Measurements from ENCODE around the gene MYO15B.

MYO15B gene

DNA sequence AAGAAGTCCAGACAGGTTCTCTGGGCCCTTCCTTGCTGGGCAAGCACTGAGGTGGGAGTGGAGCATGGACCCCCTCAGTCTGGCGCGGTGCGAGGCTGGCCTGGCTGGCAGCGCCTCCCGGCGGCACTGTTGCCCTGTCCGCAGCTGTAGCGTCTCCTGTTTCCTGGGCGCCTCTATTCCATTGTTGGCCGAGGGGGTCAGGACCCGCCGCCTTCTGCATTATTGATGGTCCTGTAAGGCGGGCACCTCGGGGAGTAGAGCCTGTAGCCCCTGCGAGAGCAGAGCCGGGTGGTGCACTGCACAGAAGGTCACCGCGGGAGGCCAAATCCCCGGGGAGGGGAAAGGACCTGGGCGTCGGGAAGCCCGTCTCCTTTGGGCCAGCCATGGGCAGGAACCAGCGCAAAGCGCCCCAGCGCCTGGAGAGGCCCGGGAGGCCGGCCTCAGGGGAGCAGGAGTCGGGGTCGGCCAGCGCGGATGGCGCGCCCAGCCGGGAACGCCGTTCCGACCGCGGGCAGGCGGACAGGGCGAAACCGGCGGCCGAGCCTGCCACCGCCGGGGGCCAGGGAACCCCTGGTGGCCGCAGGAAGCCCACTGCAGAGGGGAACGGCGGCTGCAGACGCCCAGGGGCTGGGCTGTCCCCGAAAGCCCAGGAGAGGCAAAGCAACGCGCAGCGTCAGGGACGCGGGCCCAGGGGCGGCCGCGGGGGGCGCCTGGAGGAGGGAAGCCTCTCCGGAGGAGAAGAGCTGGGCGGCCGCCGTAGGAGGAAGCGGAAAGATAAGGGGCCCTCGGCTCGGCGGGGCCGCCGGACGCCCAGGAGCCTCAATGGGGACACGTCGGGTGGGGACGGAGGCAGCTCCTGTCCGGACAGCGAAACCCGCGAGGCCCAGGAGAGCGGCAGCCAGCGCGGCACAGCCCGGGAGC is at the start of gene MYO15B:
Gene MYO15B (plus strand): TSS at position 126 of the 921 bp plus-strand sequence. CDS start 258 bp downstream, at position 384.
- Histone ChIP-seq H3K27me3 (ENCODE audit: control insufficient read depth, low read length) (peaks cover 63% of the 10 kb centered on the region), H3K27ac (ENCODE audit: low read depth, low read length) (no peak within 1 kb of the TSS), H3K79me2 (ENCODE audit: control insufficient read depth, low read length) (no peaks in the 10 kb centered on the region), H3K9me2 (replicated peaks; ENCODE audit: control insufficient read depth, low read length) (no peaks in the 10 kb centered on the region), H3K4me2 (ENCODE audit: low read length) (peak within 1 kb of the TSS; percentile 54), H4K20me1 (ENCODE audit: control insufficient read depth, insufficient read depth, low read depth, low read length) (no peaks in the 10 kb centered on the region), H3K9me3 (ENCODE audit: control insufficient read depth, insufficient read depth, low read length) (no peaks in the 10 kb centered on the region), H3K4me3 (ENCODE audit: low read length) (peak within 1 kb of the TSS; percentile 35), H3K36me3 (ENCODE audit: control insufficient read depth, low read length) (no peaks in the 10 kb centered on the region), H3F3A (ENCODE audit: control insufficient read depth, insufficient read depth) (no peaks in the 10 kb centered on the region), H3K4me1 (ENCODE audit: control insufficient read depth, low read length) (peaks cover 34% of the 10 kb centered on the region)
- TF ChIP-seq, protein P1, sequence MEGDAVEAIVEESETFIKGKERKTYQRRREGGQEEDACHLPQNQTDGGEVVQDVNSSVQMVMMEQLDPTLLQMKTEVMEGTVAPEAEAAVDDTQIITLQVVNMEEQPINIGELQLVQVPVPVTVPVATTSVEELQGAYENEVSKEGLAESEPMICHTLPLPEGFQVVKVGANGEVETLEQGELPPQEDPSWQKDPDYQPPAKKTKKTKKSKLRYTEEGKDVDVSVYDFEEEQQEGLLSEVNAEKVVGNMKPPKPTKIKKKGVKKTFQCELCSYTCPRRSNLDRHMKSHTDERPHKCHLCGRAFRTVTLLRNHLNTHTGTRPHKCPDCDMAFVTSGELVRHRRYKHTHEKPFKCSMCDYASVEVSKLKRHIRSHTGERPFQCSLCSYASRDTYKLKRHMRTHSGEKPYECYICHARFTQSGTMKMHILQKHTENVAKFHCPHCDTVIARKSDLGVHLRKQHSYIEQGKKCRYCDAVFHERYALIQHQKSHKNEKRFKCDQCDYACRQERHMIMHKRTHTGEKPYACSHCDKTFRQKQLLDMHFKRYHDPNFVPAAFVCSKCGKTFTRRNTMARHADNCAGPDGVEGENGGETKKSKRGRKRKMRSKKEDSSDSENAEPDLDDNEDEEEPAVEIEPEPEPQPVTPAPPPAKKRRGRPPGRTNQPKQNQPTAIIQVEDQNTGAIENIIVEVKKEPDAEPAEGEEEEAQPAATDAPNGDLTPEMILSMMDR (IDR thresholded peaks at IDR 0.05; ENCODE audit: low read depth, low read length, poor library complexity, severe bottlenecking): peak; percentile 18
- TF ChIP-seq EZH2phosphoT487 (IDR thresholded peaks at IDR 0.05; ENCODE audit: borderline replicate concordance, low read length): peak; percentile 97

DNA sequence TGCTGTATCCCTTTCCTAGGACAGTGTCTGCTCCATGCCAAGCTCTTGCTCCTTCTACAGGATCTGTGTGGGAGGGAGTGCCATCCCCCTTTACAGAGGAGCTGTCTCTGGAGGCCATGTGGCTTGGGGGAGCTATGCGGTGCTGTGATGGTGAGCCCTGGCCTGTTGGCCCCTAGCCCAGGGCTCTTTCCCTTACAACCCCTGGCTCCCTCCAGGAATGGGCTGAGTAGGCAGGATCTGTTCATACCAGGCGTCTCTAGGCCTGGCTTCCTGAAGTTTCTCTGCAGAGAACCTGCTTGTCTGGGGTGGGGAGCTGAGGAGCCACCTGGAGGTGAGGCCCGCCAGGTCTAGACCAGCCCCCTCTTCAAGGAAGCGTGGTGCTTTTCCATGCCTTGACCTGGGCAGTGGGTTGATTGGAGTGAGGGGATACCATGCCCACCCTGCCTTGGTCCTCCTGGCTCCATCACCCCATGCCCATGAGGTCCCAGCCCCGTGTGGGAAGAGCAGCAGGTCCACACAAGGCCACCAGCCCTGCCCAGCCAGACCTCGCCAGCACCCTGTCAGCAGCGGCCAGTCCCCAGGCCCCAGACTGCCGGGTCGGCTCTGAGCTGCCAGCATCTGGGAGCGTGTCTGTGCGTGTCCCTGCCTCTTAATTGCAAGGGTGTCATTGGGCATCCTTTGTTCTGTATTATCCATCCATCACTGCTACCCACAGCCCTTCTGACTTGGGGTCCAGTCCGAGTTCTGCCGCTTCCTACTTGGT is 47.5 kb upstream of the MYO15B start:
- H3F3A ChIP-seq (ENCODE audit: control insufficient read depth, insufficient read depth): no peaks in the 10 kb centered on the region
- no peak for TF ChIP-seq EZH2phosphoT487 (IDR thresholded peaks at IDR 0.05; ENCODE audit: borderline replicate concordance, low read length)
- TF ChIP-seq, protein P1 (IDR thresholded peaks at IDR 0.05; ENCODE audit: low read depth, low read length, poor library complexity, severe bottlenecking): no peak
- no peaks in the 10 kb centered on the region for H3K79me2 ChIP-seq (ENCODE audit: control insufficient read depth, low read length)
- no peaks in the 10 kb centered on the region for H3K9me2 ChIP-seq (replicated peaks; ENCODE audit: control insufficient read depth, low read length)
- no peaks in the 10 kb centered on the region for H4K20me1 ChIP-seq (ENCODE audit: control insufficient read depth, insufficient read depth, low read depth, low read length)
- no peaks in the 10 kb centered on the region for H3K27me3 ChIP-seq (ENCODE audit: control insufficient read depth, low read length)
- H3K4me1 ChIP-seq (ENCODE audit: control insufficient read depth, low read length): no peaks in the 10 kb centered on the region
- no peaks in the 10 kb centered on the region for H3K9me3 ChIP-seq (ENCODE audit: control insufficient read depth, insufficient read depth, low read length)
- H3K4me2 ChIP-seq (ENCODE audit: low read length): no peak overlapping the region
- H3K27ac ChIP-seq (ENCODE audit: low read depth, low read length): no peak overlapping the region
- H3K36me3 ChIP-seq (ENCODE audit: control insufficient read depth, low read length): no peaks in the 10 kb centered on the region
- no peak overlapping the region for H3K4me3 ChIP-seq (ENCODE audit: low read length)

DNA sequence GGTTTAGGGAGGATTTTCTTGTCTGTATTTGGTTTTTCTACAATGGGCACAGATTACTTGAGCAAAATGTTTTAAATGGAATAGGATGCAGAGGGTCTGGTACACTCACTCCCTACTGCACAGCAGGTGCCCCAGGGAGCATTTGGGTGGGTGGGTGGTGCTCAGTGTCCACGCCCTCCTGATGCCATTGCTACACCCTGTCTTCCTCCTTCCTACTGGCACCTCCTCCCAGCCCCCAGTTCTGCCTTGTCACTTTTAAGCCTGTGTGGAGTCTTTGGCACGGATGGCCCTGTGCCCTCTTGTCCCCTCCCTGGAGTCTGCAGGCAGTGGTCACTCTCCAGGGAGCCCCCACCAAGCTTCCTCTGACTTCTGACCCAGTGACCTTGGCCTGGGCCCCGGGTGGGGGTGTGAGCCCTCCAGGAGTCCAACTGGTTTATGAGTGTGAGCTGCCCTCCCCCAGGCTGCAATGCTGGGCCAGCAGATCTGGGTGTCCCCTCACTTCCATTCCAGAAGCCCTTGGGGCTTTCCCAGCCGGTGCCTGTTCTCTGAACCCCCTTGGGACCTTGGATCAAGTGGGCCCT is 46.6 kb upstream of the MYO15B start:
- H3F3A ChIP-seq (ENCODE audit: control insufficient read depth, insufficient read depth): no peaks in the 10 kb centered on the region
- no peak overlapping the region for H3K27ac ChIP-seq (ENCODE audit: low read depth, low read length)
- no peak overlapping the region for H3K4me3 ChIP-seq (ENCODE audit: low read length)
- no peaks in the 10 kb centered on the region for H3K4me1 ChIP-seq (ENCODE audit: control insufficient read depth, low read length)
- H3K9me3 ChIP-seq (ENCODE audit: control insufficient read depth, insufficient read depth, low read length): no peaks in the 10 kb centered on the region
- TF ChIP-seq, protein P1 (IDR thresholded peaks at IDR 0.05; ENCODE audit: low read depth, low read length, poor library complexity, severe bottlenecking): no peak
- no peak for TF ChIP-seq EZH2phosphoT487 (IDR thresholded peaks at IDR 0.05; ENCODE audit: borderline replicate concordance, low read length)
- H3K4me2 ChIP-seq (ENCODE audit: low read length): no peak overlapping the region
- H3K9me2 ChIP-seq (replicated peaks; ENCODE audit: control insufficient read depth, low read length): no peaks in the 10 kb centered on the region
- H3K27me3 ChIP-seq (ENCODE audit: control insufficient read depth, low read length): no peaks in the 10 kb centered on the region
- H3K79me2 ChIP-seq (ENCODE audit: control insufficient read depth, low read length): no peaks in the 10 kb centered on the region
- H4K20me1 ChIP-seq (ENCODE audit: control insufficient read depth, insufficient read depth, low read depth, low read length): no peaks in the 10 kb centered on the region
- no peaks in the 10 kb centered on the region for H3K36me3 ChIP-seq (ENCODE audit: control insufficient read depth, low read length)

All from DOHH2 (cell line).